Activated T-cell treated with anti-CD3 and anti-CD28 coated beads for 24 hours (primary cell): Measurements from ENCODE around the gene HSPA12B.

Source experiments
- DNase-seq: peaks from one replicate; pipeline ENCODE4 v3.0.0-alpha.2; 2020; ENCODE audit warnings: low read depth

HSPA12B gene, protein sequence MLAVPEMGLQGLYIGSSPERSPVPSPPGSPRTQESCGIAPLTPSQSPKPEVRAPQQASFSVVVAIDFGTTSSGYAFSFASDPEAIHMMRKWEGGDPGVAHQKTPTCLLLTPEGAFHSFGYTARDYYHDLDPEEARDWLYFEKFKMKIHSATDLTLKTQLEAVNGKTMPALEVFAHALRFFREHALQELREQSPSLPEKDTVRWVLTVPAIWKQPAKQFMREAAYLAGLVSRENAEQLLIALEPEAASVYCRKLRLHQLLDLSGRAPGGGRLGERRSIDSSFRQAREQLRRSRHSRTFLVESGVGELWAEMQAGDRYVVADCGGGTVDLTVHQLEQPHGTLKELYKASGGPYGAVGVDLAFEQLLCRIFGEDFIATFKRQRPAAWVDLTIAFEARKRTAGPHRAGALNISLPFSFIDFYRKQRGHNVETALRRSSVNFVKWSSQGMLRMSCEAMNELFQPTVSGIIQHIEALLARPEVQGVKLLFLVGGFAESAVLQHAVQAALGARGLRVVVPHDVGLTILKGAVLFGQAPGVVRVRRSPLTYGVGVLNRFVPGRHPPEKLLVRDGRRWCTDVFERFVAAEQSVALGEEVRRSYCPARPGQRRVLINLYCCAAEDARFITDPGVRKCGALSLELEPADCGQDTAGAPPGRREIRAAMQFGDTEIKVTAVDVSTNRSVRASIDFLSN

DNA sequence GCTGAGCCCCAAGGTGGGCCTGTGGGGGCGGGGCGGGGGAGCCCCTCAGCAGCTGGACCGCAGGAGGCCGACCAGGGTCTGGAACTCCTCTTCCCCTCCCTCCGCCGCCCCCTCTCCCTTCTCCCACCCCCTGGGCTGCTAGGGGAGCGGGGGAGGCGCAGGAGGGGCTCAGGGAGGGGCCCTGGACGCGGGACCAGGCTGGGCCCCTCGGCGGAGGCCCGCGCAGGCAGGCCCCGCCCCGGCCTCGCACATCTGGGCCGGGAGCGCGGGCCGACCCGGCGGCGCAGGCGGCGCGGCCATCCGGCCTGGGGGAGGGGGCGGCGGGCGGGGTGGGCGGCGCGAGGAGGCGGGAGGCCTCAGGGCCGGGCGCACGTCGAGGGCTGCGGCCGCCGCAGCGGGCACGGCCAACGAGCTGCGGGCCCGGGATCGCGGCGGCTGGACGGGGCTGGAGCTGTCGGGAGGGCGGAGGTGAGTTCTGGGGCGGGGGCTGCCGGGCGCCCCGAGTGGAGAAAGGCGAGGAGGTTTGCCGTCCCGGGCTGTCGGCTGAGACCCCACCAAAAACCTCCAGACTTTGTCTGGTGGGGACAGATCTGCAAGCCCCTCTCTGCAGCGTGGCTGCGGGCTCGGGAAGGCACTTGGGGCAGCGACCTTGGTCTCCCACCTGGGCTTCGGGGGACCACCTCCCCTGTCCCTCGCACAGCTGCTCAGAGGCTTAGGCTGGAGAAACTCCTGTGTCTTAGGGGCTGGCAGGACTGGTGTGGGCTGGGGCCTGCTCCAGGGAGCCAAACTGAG lies at the start of gene HSPA12B:
HSPA12B (plus strand) TSS at position 359 of the 792 bp plus-strand sequence. CDS start 5,990 bp downstream, outside the sequence.
- DNase-seq, result no peak

DNA sequence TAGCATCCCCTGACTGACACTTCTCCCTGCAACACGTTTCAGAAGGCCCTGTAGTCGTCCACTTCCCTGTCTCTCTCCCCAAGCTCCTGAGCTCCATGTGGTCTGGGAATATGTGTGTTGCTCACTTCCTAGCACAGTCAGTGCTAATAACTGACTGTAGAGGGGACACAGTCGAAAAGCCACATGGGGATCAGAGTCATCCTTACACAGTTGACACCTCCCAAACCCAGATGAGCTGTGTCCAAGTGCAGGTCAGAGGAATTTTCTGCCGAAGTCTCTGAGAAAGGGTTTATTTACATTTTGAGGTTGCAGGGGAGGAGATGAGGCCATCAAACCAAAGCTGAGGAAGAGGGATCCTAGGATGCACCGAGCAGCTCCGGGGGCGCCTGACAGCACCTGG lies 47.1 kb upstream of the HSPA12B start:
- DNase-seq, result no peak

DNA sequence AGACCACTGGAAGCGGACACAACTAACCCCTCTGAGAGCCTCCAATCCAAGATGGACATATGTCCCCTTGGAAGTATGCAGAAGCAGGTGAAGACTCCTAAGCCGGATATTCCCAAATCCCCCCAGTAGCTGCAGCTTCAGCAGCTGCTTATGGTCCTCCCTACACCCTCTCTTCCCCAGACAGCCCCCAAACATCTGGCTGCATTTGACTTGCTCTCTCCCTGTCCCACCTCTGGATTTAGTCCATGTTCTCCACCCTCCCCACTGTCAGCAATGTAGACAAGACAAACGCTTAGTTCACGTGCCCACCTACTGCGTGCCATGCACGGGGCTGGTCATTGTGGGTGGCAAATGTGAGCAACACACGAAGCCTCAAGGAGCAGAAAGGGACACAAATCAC lies 46.1 kb upstream of the HSPA12B start:
- no peak for DNase-seq

DNA sequence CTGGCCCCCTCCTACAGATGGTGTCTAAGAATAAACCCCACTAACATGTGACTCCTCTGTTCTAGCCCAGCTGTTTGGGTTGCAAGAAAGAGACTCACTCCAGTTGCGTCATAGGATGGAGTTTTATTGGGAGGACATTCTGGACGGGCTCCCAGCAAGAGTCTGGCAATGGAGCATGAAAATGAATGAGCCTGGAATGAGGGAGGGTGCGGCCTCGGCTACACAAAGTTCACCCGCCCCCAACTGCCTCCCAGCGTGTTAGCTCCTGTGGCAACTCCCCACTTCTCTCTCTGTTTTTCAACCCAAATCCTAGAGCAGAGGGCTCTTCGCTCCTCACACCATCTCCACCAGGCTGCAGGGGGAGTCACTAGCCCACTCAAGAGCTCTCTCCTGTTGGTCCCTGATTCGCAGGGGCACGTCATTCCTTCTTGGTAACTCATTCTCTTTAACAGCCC lies 45.6 kb upstream of the HSPA12B start:
- no peak for DNase-seq

DNA sequence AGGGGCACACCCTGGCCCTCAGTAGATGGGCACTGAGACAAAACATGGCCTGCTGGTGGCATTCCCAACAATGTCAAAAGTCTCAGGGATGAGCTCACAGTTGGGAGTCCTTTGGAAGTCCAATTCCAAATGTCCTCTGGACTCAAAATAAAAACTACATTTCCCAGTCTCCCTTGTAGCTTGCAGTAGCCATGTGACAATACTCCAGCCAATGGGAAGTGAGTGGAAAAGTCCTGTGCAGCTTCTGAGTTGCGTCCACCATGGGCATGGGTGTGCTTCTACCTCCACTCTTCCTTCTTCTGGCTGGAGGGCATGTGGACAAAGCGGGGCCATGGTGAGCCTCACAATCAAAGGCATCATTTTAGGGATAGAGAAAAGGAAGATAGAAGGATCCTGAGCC lies 44.8 kb upstream of the HSPA12B start:
- no peak for DNase-seq

DNA sequence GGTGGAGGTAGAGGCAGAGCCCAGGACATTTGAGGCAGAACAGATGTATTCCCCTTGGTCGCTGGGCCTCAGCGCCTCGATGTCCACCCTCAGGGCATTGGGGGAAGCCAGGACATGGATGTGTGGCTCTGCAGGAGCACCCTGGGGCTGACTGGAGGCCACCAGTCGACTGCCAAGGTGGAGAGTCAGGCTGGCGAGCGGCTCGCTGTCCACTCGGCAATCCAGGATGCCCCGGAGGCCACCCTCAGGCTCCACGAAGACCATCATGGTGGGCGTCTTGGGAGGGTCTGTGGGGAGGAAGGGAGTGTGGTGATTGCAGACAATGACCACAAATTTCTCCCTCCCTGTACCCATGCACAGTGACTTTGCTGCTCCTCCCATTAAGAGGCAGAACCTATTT lies 42.5 kb upstream of the HSPA12B start:
- no peak for DNase-seq

DNA sequence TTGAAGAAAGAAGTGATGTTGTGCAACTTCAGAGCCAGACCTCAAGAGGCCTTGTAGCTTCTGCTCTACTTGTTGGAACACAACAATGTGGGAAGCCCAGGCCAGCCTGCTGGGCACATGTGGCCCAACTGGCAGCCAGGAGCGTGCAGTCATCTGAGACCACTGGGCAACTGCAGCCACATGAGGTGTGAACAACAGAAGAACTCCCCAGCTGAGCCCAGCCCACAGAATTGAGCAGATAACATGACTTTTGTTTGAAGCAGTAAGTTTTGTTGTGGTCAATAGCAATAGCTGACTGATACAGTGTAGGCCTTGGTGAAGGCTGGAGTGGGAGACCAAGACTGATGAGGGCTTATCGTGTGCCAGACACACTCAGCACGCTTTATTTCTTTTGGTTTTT lies 42.1 kb upstream of the HSPA12B start:
- no peak for DNase-seq

DNA sequence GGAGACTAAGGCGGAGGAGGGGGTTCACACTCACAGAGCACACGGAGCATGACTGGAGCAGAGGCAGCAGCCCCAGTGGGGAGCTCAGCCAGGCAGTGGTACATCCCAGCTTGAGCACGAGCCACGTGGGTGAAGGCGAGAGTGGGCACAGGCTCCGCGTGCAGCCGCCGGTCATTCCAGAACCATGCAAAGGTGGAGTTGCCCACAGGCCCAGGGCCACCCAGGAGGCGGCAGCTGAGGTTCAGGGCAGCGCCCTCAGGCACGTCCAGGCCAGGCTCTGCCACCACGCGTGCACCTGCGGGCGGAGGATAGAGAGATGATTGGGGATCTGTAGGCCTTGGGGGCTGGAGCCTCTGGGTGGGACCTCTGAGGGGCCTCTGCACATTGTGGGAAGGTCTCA lies 41.2 kb upstream of the HSPA12B start:
- no peak for DNase-seq

DNA sequence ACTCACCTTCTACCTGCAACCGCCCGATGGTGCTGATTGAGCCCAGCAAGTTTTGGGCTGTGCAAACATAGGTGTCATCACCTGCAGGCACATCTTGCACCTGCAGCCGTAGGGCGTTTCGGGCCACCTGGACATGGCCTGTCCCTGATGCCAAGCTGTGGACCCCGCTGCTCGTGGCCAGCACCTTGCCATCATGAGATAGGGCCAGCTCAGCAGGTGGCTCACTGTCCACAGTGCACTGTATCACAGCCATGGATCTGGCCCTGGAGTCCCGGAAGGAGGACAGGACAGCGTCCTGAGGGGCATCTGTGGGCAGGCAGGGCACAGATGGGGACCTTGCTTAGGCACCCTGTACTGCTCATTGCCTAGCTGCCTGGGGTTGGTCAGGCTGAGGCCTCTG lies 40.6 kb upstream of the HSPA12B start:
- DNase-seq, result no peak

DNA sequence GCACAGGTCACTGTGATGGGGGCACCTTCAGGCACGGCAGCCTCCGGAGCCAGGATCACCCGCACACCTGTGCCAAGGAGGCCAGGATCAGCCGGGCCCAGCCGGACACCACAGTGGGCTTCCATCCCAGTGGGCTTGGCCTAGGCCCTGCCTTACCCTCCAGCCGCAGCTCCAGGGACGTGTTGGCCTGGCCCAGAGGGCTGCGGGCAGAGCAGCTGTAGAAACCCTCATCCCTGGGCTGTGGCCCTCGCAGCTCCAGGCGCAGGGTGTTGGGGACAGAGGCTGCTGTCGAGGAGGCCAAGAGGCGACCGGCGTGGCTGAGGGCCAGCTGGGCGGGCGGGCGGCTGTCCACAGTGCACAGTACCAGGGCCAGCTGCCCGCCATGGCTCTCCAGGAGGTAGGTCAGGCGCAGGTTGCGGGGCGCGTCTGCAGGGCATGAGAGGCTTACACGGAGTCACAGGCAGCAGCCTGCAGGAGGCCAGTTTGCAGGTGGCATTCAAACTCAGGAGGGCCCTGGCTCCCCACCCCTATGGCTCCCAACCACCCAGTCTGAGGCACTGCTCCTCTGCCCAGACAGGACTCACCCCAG lies 39.7 kb upstream of the HSPA12B start:
- no peak for DNase-seq

DNA sequence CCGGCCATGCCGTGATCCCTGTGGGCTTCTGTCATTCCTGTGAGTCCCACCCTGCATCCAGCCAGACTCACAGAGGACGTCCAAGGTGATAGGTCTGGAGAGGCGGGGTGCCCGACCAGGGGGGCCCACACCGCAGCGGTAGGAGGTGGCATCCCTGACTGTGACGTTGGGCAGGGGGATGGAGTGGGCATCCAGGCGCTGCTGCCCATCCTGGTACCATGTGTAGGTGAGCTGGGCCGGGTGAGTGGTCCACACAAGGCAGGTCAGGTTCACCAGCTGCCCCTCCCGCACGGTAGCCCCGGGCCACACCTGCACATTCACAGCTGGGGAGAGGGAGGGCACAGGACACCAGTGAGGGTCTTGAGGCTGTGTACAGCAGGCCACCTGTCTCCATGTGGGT lies 39.1 kb upstream of the HSPA12B start:
- DNase-seq, result no peak

DNA sequence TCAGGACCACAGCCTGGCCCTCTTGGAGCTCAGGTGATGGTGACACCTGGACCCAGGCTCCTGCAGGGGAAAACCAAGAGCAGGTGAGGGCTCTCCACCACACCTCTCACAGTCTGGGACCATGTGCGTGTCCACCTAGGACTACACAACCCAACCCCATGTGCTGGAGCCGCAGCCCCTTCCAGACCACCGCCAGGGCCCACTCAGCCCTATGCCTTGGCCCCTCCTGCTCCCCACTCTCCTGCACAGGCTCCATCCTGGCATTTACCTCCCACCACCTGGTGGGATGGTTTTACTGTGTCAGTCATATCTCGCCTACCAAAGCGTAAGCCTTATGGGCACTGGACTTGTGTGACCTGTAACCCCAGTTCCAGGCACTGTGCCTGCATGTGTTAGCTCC lies 37.6 kb upstream of the HSPA12B start:
- no peak for DNase-seq

DNA sequence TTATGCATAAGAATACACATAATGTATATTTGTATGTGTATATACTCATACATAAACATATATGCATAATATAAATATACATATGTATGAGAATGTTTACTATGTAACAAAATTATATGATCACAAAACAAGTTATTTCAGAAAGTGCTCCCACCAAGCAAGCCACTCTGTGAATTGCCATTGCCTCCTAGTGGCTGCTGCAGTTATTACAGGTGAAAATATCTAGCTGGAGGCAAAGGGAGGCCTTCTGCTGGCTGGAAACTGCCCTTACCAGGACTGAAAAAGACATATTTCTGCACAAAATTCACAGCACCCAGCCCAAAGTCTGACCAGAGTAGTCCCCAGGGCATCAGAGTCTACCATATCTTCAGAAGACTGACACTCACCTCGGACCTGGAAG lies 36.3 kb upstream of the HSPA12B start:
- no peak for DNase-seq

DNA sequence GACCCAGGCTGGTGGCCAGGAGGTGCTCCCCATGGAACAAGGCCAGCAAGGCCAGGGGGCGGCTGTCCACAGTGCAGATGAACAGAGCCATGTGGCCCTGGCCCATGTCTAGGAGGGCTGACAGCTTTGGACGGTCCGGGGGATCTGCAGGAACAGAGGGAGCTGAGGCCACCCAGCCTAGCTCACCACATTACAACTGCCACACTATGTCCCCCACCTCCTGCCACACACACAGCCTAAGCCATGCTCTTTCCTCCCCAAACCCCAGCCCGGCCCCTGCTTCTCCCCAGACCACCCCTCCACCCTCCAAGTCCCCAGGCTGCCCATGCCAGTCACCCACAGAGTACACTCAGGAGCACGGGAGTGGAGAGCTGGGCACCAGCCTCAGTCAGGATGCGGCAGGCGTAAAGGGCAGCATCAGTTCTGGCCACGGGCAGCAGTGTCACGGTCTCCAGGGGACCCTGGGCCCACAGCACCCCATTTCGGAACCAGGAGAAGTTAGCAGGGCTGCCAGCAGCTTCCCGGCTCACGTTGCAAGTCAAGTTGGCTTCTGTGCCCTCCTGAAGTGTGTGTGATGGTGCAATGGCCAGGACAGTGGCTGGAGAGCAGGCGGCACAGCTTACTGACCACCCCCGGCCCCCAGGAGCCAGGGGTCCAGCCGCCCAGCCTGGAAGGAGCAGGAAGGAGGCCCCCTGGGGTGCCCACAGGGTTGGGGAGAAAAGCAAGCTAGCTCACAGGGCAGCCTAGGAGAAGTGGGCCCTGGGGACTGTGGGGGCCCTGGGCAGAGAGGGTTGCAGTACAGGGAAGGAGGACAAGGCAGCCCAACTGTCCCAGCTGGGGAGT lies 35.5 kb upstream of the HSPA12B start:
- no peak for DNase-seq

DNA sequence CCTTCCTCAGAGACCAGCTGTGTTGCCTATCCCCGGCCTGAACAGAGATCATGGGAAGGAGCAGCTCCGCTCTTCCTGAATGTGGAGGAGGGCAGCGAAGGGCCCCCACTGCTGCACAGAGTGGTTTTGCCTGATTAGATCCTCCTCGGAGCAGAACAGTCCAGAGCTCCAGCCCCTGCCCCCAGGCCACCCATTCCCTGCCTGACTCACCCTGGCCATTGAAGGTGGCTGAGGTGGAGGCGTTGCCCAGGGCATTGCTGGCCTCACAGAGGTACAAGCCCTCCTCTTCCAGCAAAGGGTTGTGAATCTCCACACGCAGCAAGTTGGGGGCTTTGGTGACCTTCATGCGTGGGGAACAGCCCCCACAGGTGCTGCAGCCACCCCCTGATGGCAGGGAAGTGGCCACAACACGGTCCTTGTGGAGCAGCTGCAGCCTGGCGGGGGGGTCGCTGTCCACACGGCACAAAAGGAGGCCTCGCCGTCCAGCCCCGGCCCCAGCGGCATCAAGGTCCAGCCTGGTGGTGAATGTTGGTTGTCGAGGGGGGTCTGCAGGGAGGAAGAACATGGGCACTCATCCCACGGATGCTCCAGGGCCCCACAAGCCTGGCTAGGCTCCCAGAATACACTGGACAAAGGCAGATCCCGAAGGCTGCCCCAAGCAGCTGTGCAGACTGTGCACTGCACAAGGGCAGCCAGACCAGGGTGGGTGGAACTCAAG lies 34.7 kb upstream of the HSPA12B start:
- no peak for DNase-seq

DNA sequence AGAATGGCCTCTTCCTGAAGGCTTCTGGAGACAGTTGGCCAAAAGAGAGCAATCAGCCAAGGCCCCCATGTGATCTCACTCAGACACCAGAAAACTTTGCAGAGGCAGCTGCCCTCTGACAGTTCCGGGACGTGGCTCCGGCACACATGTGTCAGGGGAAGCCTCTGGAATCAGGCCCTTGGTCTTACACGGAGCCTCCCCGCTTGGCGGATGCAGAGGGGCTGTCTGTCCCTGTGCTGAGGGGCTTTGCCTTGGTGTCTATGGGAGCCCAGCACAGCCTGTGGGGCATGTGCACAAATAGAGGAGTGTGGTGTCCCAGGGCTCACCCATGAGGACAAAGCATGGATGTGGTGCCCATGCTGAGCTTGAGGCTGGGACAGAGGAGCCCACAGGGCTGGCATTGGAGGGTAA lies 33.9 kb upstream of the HSPA12B start:
- no peak for DNase-seq

DNA sequence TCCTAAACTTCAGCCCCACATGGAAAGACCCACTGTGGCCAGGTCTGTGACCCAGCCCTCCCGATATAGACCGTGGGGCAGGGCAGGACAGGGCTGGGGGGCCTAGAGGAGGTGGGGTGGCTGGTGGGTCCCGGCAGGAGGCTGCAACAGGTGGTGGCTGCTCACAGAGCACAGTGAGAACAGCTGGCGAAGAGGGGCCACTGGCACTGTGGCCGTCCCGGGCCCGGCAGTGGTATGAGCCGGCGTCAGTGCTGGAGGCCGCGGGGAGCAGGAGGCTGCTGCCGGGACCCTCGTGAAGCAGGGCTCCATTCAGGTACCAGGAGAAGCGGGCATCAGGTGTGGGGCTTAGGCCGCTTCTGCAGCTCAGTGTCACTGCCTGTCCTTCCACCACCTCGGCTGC lies 33.4 kb upstream of the HSPA12B start:
- no peak for DNase-seq

DNA sequence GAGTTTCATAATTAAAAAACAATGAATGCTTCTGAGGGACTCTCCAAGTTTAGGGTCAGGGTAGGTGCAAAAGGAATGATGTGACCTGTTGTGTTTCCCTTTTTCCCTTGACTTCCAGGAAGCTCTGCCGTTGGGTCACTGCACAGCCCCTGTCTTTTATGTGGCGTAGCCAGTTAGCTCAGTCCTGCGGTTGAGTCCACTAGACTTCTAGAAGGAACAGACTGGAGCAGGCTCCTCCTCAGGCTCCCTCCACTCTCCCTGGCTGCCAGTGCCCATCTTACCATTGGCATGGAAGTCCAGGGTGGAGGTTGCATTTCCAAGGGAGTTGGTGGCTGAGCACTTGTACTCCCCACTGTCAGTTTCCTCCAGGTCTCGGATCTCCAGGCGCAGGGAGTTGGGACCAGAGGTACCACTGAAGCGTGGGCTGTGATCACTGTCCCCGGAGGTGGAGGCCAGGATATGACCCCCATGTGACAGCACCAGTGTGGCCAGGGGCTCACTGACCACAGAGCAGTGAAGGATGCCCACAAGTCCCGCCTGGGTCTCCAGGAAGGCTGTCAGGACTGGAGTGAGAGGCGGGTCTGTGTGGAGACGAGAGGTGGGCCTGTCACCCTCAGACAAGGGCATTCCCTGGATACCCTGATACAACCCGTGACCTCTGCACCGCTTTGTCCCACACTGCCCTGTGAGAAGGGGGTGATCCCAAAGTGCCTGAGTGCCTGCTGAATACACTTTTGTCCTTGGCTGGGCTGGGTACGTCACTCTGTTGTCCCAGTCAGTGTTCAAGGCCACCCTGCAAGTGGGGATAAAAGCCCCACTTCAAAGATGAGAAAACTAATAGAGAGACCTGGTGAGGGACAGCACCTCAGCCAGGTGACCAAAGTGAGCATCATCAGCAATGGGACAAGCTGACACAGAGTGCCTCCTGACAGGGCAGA lies 31.2 kb upstream of the HSPA12B start:
- no peak for DNase-seq

DNA sequence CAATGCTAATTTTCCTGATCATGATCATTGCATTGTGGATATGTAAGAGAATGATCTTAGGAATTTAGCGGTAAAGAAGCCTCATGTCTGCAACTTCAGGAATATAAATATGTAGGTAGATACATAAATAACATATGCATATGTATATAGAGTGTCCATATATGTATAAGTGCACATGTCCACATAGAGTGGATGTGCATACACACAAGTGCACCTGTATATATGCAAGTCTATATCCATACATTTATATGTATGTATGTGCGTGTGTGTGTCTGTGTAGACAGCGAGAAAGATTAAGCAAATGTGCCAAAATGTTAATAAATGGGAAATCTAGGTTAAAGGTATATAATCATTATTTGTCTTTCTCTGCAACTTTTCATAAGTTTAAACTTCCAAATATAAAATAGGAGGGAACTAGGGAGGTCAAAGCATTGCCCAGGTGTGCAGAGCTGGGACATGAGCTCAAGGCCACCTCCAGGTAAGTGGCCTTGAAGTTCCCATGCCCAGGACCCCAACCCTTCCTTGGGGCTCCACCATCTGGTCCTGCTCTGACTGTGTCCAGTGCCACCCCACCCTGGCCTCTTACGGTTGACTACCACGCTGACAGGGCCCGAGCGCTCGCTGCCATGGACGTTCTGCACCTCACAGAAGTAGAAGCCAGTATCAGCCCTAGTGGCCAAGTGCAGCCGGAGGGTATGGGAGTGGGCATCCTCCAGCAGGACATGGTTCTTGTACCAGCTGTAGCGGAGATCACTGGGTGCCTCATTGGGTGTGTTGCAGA lies 29.7 kb upstream of the HSPA12B start:
- DNase-seq, result no peak
